CD4-positive, alpha-beta T cell treated with Interleukin-17A for 1 hour (primary cell): ENCODE measurements around the gene AP1B1.

Experiments used
- DNase-seq: peaks from one replicate; pipeline ENCODE4 v3.0.0-alpha.2; 2020

Gene AP1B1

DNA sequence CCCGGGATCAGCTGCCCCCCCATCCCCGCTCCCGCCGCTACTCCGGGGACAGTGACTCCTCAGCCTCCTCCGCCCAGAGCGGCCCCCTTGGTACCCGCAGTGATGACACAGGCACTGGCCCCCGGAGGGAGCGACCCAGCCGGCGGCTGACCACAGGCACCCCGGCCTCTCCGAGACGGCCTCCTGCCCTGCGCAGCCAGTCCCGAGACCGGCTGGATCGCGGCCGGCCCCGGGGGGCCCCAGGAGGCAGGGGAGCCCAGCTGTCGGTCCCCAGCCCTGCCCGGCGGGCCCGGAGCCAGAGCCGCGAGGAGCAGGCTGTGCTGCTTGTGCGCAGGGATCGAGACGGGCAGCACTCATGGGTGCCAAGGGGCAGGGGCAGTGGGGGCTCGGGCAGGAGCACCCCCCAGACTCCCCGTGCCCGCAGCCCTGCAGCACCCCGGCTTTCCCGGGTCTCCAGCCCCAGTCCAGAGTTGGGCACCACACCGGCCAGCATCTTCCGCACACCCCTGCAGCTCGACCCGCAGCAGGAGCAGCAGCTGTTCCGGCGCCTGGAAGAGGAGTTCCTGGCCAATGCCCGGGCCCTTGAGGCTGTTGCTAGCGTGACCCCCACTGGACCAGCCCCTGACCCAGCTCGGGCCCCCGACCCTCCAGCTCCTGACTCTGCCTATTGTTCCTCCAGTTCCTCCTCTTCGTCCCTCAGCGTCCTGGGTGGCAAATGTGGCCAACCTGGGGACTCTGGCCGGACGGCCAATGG lies 76.7 kb downstream of the AP1B1 start:
- DNase-seq = no peak

DNA sequence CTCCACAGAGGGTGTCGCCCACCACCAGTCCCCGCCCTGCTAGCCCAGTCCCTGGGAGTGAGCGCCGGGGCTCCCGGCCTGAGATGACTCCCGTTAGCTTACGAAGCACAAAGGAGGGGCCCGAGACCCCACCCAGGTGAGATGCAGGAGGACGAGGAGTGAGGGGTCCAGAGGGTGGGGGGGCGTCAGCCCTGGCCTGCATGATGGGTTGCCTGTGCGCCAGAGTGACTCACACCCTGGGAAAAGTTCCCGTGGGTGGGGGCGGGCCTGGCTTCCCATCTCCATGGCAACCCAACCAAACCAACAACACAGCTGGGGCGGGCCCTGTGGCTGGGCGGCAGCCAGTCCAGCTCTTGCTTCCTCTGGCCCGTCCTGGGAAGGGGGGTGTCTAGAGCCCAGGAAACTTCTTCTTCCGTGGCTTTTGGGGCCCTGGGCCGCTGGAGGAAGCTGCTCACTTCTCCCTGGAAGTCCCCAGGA lies 77.5 kb downstream of the AP1B1 start:
- DNase-seq = peak; percentile 67

DNA sequence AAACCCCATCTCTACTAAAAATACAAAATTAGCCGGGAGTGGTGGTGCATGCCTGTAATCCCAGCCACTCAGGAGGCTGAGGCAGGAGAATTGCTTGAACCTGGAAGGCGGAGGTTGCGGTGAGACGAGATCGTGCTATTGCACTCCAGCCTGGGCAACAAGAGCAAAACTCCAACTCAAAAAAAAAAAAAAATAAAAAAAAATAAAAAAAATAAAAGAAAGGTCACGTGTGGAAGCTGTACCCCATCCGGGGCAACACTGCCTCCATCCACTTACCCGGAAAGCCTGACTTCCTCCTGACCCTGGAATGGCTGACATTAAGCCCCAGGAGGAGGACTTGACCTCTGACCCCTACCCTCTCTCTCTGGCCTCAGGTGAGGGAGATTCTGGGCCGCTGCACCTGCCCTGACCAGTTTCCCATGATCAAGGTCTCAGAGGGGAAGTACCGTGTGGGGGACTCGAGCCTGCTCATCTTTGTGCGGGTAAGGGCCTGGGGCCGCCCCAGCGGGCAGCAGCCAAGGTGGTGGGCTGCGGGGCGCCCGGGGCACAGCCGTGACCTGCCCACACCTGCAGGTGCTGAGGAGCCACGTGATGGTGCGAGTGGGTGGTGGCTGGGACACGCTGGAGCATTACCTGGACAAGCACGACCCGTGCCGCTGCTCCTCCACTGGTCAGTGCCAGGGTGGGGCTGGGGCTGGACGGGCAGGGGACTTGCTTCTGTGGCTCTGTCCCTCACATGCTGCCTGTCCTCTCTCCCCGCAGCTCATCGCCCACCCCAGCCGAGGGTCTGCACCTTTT lies 78.1 kb downstream of the AP1B1 start:
- DNase-seq = no peak

DNA sequence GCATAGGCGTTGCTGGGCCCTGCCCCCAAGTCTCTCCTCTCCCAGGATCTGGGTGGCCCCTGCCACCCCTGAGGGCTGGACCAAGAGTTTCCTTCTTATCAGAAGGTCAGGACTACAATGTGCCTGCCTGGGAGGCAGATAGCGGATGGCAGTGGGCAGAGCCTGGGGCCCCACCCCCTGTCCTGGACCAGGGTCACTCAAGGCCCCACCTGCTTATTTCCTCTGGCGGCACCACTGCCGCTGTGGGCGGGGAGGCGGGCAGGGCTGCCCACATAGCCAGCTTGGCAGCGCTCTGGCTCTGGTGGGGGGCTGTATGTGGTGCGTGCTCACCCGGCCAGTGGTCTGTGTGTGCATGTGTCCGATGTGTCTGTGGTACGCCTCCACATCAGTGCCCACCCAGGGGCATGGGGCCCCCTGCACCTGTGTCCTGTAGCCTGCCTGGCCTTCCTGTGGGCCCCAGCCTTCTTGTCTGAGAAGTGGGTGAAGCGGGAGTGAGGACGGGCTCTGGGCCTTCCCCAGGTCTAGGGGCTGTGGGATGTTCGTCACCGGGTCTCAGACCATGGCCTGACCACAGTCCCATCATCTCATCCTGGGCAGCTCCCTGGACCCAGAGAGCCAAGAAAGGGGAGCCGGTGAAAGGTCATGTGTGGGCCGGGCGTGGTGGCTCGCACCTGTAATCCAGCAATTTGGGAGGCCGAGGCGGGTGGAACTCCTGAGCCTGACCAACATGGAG lies 78.9 kb downstream of the AP1B1 start:
- DNase-seq = no peak

DNA sequence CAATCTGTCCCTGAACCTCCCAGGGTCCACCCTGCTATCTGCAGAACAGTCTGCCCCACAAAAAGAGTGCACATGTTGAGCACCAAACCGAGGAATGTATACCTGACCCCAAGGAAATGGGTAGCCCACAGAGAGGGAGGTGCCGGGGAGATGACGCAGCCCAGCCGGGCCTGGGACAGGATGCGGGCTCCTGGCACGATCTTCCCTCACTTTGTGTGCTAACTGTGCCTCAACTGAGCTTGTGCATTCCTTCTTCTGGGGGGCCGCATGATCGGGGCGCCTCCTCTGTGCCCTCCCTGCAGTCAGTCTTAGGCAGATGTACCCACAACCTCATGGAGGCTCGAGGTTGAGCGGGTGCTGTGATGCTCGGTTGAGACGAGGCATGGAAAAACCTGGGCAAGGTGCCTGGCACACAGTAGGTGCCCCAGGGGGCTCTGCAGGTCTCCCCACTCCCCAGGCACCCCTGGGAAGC lies 79.5 kb downstream of the AP1B1 start:
- peak; percentile 37 for DNase-seq

DNA sequence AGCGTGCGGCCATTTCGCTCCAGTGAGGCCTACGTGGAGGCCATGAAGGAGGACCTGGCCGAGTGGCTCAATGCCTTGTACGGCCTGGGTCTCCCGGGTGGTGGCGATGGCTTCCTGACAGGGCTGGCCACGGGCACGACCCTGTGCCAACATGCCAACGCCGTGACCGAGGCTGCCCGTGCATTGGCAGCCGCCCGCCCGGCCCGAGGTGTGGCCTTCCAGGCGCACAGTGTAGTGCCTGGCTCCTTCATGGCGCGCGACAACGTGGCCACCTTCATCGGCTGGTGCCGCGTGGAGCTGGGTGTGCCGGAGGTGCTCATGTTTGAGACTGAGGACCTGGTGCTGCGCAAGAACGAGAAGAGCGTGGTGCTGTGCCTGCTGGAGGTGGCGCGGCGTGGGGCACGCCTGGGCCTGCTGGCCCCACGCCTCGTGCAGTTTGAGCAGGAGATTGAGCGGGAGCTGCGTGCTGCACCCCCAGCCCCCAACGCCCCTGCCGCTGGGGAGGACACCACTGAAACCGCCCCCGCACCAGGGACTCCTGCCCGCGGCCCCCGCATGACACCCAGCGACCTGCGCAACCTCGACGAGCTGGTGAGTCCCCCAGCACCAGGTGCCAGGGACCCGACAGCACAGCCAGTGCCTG lies 80.1 kb downstream of the AP1B1 start:
- DNase-seq = no peak

DNA sequence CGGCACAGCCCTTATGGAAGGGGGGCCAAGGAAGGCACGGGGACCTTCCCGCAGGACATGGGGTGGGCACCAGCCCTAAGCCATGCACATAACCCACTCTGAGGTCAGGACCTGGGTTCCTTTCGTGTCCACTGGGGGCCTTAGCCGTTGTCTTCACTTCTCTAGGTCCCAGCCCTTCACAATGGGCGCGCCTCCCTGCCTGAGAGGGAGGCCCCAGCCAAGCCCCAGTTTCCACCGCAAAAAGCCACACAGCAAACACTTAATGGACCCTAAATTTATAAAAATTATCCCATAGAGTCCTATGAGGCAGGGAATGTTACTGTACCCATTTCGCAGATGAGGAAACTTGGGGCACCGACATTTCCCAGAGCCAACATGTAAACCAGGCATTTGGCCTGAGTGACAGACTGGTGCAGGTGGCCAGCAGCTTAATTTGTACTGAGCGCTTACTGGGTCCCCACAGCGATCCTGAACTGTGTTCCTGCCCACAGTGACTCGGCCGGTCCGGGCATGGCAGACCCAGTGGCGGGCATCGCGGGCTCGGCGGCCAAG lies 80.7 kb downstream of the AP1B1 start:
- DNase-seq = no peak

DNA sequence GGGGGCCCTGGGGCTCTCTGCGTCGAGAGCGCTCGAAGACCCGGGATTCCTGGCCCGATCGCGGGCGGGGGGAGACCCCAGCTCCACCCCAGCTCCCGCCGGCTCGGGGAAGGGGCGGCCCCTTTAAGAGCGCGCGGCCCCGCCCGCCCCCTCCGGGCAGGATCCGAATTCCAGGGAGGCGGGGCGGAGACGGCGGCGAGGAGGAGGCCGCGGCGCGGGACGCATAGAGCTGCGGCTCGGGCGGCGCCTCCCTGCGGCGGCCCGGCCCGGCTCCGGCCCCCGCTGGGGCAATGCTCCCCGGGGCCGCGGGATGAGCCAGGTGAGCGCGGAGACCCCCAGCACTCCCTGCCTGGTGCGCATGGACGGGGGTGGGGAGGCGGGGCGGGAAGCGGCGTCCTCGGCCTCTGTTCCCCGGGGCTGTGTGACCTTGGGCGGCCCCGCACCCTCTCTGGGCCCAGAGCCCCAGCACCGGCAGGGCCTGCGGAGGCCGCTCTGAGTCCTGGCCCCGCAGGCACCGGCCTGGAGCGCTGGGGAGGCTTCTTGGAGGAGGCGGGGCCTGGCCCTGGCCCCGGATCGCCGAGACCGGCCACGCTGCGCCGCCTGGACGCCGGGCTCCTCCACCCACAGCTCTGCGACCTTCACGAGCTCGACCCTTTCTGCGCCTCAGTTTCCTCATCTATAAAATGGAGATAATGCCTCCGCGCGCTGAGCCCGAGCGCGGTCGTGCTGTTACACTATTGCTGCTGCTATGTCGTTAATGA lies 81.4 kb downstream of the AP1B1 start:
- peak; percentile 22 for DNase-seq

DNA sequence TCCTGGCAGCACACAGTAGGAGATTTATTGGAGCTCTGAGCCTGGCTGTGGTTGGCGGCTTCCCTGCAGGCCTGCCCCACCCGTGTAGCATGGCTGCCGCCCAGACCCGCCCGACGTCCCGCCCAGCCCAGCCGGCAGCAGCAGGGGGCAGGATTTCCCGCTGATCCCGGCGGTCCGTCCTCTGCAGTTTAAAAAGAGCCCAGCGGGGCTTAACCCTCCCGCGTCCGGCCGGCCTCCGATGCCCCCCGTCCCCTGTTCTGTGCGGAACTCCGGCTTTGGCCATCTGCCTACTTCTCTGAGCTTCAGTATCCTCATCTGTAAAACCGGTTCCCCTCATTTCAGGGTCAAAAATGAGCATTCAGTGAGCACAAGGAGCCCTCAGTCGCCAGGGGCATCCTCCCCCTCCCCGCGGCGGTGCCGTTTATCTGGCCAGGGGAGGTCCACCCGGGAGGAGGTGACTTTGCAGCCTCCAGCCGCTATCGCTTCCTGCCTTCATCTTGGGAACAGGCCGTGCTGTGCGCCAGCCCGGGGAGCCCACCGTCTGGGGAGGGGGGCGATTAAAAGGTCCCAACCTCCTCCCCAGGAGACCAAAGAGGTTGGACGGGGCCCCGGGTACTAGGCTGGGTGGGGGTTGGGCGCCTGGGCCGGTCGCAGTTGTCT lies 82.1 kb downstream of the AP1B1 start, which contains the start of gene GAS2L1:
Gene GAS2L1, plus strand, starts transcription at position 476 of the 660 bp plus-strand sequence. CDS start 1,456 bp downstream, outside the sequence.
- peak; percentile 39 for DNase-seq

DNA sequence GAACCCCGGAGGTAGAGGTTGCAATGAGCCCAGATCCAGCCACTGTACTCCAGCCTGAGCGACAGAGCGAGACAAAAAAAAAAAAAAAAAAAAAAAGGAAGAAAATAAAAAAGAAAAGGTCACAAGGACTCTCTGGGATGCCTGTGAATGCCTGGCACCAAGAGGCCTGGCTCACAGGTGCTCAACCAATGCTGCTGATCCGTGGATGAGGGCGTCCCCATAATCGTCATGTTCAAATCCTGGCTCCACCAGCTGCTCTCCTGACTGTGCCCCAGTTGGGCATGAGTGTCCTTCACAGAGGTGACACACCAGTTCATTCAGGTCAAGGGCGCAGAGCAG lies 82.6 kb downstream of the AP1B1 start:
- no peak for DNase-seq

DNA sequence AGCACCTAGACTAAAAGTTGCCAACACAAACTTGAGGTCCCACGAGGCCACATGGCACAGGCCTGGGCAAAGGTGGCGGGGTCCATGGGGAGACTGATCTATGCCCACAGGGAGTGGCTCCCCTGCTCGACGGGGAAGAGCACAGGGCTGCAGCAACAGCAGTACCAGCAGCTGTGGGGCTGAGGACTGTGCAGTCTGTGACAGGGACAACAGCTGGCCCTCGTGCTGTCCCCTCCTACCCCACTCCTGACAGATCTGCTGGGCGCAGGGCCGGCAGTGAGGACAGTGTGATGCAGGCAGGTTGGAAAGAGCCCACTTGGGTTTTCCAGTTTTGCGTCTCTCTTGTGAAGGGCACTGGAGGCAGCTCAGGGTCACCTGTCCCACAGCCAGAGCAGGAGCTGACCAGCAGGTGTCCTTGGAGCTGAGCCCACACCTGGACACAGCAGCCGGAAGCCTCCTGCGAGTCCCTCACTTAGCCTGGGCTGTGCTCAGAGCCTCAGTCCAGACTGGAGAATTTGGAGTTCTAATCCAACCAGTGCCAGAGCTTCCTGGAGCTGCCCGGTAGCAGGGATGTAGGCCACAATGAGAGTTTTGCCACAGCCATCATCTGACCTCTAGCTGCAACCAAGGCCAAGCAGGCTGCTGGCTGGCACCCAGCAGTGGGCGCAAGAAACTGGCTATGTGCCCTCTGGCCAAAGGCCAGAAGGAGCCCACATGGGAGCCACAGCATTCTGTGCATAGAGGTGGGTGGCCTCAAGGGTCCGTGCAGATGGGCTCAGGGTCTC lies 85.5 kb downstream of the AP1B1 start:
- no peak for DNase-seq

DNA sequence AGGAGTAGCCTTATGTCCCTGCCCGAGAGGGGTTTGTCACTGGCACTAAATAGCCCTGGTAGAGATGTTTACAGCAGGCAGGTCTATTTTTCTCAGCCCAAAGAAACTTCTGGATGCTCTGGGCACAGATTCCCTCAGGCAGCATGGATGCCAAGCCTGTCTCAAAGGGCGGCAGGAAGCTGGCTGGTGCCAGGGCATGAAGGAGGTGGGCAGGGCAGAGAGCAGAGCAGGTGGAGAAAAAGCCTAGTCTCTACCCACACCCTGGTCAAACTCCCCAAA lies 86.0 kb downstream of the AP1B1 start:
- no peak for DNase-seq

DNA sequence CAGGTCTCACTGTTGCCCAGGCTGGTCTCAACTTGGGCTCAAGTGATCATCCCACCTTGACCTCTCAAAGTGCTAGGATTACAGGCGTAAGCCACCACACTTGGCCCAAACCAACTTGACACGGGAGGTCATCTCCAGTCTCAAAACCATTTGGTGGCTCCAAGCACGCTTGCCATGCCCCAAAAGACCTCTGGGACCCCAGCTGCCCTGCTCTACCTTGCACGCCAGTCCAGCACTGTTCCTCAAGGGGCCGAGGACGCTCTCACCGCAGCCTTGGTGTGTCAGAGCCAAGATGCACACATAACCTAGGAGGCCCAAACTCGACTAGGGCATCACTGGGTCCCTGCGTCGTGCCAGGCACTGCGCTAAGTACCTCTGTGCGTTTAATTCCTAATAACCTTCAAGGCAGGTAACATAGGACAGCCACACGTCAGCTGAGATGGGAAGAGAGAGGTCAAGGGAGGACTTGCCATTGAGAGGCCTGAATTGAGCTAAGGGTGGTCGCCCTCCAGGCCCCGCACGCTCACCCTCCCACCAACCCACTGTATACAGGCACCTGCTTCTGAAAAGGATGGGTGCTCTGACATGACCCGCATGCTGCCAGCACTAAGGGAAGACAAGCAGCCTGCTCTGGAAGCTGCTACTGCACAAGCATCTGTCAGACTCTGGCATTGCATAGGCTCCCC lies 86.5 kb downstream of the AP1B1 start:
- no peak for DNase-seq

DNA sequence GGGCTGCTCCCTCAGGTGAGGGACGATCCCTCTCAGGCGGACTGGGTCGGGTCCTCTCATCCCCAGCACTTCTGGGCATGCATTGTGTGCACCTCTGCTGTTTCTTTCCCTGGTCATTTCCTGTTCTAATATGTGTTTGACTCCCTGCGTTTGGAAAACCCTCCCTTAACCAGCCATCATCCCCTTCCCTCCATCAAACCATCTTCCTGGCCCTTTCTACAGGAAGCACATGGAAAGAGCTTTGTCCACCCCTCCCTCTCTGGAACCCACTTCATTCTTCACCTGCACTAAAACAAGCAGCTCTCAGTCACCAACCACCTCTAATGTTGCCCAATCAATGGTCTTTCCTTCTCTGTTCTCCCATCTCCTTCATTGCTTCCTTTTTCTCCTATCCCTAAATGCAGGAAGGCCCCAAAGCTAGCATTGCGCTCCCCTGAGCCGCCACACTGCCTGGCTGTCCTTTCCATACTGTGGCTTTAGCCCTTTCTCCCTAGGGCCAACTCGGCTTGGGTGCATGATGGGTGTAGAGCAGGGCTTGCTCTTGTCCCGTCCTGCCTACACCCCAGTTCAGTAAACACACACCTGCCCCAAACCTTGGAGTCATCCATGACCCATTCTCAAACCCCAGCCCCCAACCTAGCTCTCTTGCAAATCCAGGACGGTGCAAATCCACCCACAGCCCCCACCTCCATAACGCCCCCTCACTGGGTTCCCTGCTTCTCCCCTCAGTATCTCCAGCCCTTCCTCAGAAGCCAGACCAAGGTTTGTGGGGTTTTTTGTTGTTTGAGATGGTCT lies 87.4 kb downstream of the AP1B1 start:
- no peak for DNase-seq

DNA sequence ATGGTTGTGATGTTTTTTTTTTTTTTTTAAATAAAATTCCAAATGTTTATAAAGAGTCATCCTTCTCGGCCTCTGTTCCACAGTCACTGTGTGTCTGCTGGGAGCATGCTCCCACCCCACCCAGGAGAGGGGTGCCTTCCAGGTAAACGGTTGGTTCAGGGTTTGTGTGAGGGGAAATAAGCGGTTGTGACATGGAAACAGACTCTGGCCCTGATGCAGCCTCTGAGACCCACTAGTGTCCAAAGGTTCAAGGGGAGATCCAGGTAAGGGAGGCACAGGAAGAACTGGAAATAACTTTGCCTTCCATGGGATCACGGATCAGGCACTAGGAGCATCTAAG lies 87.9 kb downstream of the AP1B1 start:
- DNase-seq = no peak

DNA sequence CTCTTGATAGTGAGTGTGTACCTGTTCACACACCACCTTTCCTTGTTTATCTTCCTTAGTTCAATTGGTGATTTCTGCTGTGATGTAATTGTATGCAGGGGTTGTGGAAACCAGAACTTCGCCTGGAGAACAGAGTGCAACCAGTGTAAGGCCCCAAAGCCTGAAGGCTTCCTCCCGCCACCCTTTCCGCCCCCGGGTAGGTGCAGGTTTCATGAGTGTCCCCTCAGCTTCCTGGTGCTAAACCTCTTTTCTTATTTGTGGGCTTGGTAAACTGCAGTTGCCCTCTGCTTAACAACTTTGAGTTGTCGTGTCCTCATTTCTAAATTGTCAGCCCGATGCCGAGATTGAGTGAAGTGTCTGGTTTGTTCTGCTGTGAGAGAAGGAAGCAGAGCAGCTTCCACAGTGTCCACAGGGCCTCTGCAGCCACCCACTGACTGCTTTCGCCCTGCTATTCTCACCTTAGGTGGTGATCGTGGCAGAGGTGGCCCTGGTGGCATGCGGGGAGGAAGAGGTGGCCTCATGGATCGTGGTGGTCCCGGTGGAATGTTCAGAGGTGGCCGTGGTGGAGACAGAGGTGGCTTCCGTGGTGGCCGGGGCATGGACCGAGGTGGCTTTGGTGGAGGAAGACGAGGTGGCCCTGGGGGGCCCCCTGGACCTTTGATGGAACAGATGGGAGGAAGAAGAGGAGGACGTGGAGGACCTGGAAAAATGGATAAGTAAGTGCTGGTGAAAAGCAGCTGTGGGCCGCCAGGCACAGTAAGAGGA lies 89.1 kb downstream of the AP1B1 start:
- no peak for DNase-seq

DNA sequence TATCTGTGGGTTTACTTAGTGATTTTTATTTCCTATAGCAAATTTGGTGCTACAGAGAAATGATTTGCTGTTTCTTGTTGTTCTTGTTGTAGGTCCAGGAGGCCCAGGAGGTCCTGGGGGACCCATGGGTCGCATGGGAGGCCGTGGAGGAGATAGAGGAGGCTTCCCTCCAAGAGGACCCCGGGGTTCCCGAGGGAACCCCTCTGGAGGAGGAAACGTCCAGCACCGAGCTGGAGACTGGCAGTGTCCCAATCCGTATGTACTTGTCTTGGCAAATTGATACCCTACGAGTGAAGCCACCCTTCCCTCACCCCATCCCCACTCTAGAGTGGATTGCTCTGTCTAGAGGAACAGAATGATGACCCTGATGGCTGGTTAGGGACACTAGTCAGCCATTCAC lies 89.7 kb downstream of the AP1B1 start:
- DNase-seq = no peak

DNA sequence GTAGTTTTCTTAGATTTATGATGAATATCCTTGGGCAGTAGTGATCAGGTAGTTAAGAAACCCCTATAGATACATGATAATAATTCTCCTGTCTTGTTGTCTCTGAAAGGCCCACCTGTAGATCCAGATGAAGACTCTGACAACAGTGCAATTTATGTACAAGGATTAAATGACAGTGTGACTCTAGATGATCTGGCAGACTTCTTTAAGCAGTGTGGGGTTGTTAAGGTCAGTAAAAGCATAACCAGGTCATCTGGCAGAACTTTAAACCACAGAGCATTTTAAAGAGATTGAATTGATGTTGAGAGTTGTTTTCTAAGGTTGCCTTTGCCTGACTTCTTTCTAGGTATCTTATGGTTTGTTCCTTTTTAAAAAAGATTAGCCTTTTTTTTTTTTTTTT lies 96.0 kb downstream of the AP1B1 start:
- DNase-seq = no peak

DNA sequence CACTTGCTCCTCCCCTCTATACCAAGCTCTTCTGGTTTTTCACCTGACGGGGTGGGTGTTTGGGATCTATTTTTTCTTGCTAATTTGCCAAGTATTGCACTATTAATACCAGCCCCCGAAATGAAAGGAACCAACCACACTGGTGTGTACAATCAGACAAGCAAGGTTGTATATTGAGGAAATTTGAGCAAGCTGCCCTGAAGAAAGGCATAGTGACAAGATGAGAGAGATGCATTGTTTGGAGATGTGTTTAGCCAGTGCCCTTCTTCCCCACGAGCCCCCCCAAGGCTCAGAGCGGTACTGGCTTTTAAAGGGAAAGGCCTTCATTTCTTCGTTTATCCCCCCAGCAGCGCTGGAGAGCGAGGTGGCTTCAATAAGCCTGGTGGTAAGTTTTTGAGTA lies 97.2 kb downstream of the AP1B1 start:
- no peak for DNase-seq
